ENCODE data around the gene PKP3.

The PKP3 gene

DNA sequence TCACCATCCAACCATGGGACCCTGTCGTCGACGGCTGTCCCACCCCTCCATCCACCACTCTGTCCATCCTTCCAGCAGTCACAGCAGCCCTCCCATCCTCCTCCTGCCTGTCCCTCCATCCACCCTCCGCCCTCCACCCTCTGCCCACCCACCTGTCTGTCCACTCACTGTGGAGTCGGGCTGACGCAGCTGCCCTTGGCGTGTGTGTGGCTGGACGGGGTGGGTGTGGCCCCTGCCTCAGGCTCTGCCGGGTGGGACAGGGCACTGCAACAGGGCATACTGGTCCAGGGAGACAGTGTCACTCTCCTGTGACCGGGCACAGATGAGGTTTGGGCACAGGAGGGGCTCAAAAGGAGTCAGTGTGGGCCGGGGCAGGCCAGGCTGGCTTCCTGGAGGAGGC is 1.9 kb downstream of the PKP3 start:
- no peak overlapping the region for H3K4me3 ChIP-seq (ENCODE audit: low read depth, low read length)
- TF ChIP-seq, protein P1, sequence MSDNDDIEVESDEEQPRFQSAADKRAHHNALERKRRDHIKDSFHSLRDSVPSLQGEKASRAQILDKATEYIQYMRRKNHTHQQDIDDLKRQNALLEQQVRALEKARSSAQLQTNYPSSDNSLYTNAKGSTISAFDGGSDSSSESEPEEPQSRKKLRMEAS (IDR thresholded peaks at IDR 0.05; ENCODE audit: low read depth, low read length): no peak
- TF ChIP-seq, protein P2, sequence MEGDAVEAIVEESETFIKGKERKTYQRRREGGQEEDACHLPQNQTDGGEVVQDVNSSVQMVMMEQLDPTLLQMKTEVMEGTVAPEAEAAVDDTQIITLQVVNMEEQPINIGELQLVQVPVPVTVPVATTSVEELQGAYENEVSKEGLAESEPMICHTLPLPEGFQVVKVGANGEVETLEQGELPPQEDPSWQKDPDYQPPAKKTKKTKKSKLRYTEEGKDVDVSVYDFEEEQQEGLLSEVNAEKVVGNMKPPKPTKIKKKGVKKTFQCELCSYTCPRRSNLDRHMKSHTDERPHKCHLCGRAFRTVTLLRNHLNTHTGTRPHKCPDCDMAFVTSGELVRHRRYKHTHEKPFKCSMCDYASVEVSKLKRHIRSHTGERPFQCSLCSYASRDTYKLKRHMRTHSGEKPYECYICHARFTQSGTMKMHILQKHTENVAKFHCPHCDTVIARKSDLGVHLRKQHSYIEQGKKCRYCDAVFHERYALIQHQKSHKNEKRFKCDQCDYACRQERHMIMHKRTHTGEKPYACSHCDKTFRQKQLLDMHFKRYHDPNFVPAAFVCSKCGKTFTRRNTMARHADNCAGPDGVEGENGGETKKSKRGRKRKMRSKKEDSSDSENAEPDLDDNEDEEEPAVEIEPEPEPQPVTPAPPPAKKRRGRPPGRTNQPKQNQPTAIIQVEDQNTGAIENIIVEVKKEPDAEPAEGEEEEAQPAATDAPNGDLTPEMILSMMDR (IDR thresholded peaks at IDR 0.05; ENCODE audit: low read depth, low read length): no peak
- no peak for DNase-seq (ENCODE audit: low read depth)

DNA sequence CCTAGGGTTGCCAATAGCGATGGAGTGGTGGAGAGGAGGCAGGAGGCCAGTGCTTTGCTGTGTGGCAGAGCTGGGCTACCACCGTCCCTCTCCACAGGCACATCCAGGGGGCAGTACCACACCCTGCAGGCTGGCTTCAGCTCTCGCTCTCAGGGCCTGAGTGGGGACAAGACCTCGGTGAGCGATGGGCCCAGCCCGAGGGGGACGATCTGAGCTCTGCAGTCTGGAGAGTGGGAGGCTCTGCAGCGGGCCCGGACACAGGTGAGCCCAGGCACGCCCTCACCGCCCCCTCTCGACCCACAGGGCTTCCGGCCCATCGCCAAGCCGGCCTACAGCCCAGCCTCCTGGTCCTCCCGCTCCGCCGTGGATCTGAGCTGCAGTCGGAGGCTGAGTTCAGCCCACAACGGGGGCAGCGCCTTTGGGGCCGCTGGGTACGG is 2.5 kb downstream of the PKP3 start:
- TF ChIP-seq POLR2A (IDR thresholded peaks at IDR 0.05; ENCODE audit: extremely low read depth, insufficient read length): no peak
- no peak for TF ChIP-seq MYC (IDR thresholded peaks at IDR 0.05; ENCODE audit: low read depth, low read length)
- TF ChIP-seq, protein P2 (IDR thresholded peaks at IDR 0.05; ENCODE audit: low read depth, low read length): no peak
- TF ChIP-seq, protein P1 (IDR thresholded peaks at IDR 0.05; ENCODE audit: low read depth, low read length): no peak
- no peak overlapping the region for H3K4me3 ChIP-seq (ENCODE audit: low read depth, low read length)
- no peak for DNase-seq (ENCODE audit: low read depth)

DNA sequence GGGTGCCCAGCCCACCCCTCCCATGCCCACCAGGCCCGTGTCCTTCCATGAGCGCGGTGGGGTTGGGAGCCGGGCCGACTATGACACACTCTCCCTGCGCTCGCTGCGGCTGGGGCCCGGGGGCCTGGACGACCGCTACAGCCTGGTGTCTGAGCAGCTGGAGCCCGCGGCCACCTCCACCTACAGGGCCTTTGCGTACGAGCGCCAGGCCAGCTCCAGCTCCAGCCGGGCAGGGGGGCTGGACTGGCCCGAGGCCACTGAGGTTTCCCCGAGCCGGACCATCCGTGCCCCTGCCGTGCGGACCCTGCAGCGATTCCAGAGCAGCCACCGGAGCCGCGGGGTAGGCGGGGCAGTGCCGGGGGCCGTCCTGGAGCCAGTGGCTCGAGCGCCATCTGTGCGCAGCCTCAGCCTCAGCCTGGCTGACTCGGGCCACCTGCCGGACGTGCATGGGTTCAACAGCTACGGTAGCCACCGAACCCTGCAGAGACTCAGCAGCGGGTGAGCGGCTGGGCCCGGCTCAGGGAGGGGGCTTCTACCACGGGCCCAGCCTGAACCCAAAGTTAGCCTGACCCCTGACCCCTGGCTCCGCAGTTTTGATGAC is 3.0 kb downstream of the PKP3 start:
- TF ChIP-seq, protein P2 (IDR thresholded peaks at IDR 0.05; ENCODE audit: low read depth, low read length): no peak
- TF ChIP-seq POLR2A (IDR thresholded peaks at IDR 0.05; ENCODE audit: extremely low read depth, insufficient read length) (no peak), MYC (IDR thresholded peaks at IDR 0.05; ENCODE audit: low read depth, low read length) (no peak)
- TF ChIP-seq, protein P1 (IDR thresholded peaks at IDR 0.05; ENCODE audit: low read depth, low read length): no peak
- H3K4me3 ChIP-seq (ENCODE audit: low read depth, low read length): no peak overlapping the region
- no peak for DNase-seq (ENCODE audit: low read depth)

DNA sequence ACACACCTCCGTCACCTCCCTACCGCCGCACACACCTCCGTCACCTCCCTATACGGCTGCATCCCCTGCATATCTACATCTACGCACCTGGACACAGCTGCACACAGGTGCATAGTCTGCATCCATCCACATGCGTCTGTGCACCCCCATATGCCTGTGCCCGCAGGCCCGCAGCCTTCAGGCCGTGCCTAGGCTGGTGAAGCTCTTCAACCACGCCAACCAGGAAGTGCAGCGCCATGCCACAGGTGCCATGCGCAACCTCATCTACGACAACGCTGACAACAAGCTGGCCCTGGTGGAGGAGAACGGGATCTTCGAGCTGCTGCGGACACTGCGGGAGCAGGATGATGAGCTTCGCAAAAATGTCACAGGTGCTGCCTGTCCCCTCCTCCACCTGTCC is 4.8 kb downstream of the PKP3 start:
- TF ChIP-seq, protein P1 (IDR thresholded peaks at IDR 0.05; ENCODE audit: low read depth, low read length): no peak
- TF ChIP-seq, protein P2 (IDR thresholded peaks at IDR 0.05; ENCODE audit: low read depth, low read length): no peak
- no peak for TF ChIP-seq POLR2A (IDR thresholded peaks at IDR 0.05; ENCODE audit: extremely low read depth, insufficient read length)
- no peak overlapping the region for H3K4me3 ChIP-seq (ENCODE audit: low read depth, low read length)
- DNase-seq (ENCODE audit: low read depth): no peak

DNA sequence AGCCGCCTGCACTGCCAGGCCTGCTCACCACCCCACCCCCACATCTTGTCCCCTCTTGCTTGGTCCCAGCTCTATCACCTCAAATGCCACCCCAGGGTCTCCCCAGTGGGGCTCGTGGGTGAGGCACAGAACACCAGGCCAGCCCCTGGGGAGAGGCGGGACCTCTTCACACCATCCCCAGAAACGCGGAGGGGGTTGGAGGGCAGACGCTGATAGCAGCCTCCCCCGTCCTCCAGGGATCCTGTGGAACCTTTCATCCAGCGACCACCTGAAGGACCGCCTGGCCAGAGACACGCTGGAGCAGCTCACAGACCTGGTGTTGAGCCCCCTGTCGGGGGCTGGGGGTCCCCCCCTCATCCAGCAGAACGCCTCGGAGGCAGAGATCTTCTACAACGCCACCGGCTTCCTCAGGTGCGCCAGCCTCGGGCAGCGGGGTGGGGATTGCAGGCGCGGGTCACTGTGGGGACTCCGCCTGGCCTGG is 5.8 kb downstream of the PKP3 start:
- no peak for DNase-seq (ENCODE audit: low read depth)
- no peak overlapping the region for H3K4me3 ChIP-seq (ENCODE audit: low read depth, low read length)
- TF ChIP-seq, protein P2 (IDR thresholded peaks at IDR 0.05; ENCODE audit: low read depth, low read length): no peak
- TF ChIP-seq MYC (IDR thresholded peaks at IDR 0.05; ENCODE audit: low read depth, low read length) (no peak), POLR2A (IDR thresholded peaks at IDR 0.05; ENCODE audit: extremely low read depth, insufficient read length) (no peak)
- TF ChIP-seq, protein P1 (IDR thresholded peaks at IDR 0.05; ENCODE audit: low read depth, low read length): no peak

Measured in NB4 (cell line).